ENCODE measurements around the gene INTS7.
A peak's percentile ranks its signal among the peaks of the same experiment; 100 is the strongest.
"Not testable (repeated sequence)": the region's sequence is repeated elsewhere in the genome, so short reads cannot be mapped to it uniquely, and the experiment has no call there.

The INTS7 gene

DNA sequence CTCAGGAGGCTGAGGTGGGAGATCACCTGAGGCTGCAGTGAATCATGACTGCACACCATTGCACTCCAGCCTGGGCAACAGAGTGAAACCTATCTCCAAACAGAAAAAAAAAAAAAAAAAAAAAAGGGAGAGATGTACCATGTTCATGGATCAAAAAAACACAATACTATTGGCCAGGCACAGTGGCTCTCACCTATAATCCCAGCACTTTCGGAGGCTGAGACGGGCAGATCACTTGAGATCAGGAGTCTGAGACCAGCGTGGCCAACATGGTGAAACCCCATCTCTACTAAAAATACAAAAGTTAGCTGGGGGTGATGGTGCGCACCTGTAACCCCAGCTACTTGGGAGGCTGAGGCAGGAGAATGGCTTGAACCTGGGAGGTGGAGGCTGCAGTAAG lies 37.9 kb downstream of the INTS7 start:
- FAIRE-seq; DNase-seq (ENCODE audit: extremely low spot score, insufficient read length, low read depth): not testable (repeated sequence)

DNA sequence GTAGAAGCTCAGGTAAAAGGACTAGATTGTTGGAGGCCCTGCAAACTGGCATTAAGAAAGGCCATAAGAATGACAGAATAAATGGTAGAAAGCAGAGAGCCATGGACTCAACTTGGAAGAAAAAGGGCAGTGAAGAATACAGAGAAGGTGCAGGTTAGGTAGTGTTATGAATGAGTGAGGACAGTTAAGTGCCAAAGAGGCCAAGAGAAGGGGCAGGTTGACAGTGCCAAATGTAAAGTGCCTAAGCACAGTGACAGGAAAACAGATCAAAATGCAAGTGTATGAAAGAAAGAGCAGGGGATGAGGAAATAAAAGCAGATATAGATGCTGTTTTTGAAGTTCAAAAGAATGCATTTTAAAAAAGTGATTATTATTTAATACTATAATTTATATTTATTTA lies 43.7 kb downstream of the INTS7 start:
- FAIRE-seq = no peak
- no peak for DNase-seq (ENCODE audit: extremely low spot score, insufficient read length, low read depth)

- FAIRE-seq (no peak), DNase-seq (ENCODE audit: extremely low spot score, insufficient read length, low read depth) (no peak)
Observed at GRCh38 chr1:211986628-211987254, 48.6 kb downstream of the INTS7 start.

- DNase-seq (ENCODE audit: extremely low spot score, insufficient read length, low read depth) (peak; percentile 11), FAIRE-seq (peak; percentile 62)
Observed at GRCh38 chr1:211985556-211986264, 49.6 kb downstream of the INTS7 start.

- no peak for DNase-seq (ENCODE audit: extremely low spot score, insufficient read length, low read depth)
- no peak for FAIRE-seq
Observed at GRCh38 chr1:211978596-211978995, 56.8 kb downstream of the INTS7 start.

- DNase-seq (ENCODE audit: extremely low spot score, insufficient read length, low read depth) (no peak), FAIRE-seq (no peak)
Observed at GRCh38 chr1:211975152-211975941, 60.0 kb downstream of the INTS7 start.

DNA sequence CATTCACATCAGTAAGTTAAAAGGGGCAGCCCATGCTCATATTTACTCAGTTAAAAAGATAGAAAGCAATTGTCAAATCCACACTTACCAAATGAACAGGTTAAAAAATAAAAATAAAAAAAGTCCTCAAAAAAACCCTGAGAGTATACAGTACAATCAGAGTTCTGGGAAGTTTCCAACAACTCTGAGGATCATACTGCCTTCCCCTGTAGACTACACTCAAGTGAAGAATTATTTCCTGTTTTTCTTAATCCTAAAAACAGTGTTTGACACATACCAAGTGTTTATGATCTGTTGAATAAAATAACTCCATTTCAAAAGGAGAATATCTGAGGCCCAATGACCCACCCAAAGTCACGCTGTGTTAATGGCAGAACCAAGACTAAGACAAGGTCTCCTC lies 61.8 kb downstream of the INTS7 start:
- DNase-seq (ENCODE audit: extremely low spot score, insufficient read length, low read depth) (no peak), FAIRE-seq (no peak)

DNA sequence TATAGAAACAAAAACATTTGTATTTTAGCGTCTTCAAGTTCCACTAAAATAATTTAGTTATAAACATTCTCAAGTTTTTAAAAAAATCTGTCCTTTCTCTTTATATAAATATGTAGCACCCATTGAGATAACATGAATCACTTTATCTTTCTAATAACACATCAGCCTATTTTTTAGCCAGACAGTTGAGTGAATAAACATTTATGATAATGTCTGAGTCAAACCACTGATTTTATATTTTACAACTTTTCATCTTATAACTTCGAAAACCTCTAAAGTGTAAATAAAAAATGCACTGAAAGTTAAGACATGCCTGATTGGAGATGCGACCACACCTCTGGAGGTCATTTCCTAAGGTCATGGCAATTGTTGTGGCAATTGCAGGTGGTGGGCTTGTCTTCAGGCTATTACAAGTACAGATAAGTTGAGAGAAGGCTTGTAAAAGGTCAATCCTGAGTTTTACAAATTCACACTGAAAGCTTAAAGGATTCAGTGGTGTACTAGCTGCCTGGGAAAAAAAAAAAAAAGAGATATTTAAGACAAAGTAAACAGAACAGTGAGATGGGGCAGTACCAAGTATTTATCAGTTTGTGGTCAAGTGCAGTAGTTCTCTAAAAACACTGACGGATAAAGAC lies 67.0 kb downstream of the INTS7 start:
- DNase-seq (ENCODE audit: extremely low spot score, insufficient read length, low read depth) = no peak
- no peak for FAIRE-seq

DNA sequence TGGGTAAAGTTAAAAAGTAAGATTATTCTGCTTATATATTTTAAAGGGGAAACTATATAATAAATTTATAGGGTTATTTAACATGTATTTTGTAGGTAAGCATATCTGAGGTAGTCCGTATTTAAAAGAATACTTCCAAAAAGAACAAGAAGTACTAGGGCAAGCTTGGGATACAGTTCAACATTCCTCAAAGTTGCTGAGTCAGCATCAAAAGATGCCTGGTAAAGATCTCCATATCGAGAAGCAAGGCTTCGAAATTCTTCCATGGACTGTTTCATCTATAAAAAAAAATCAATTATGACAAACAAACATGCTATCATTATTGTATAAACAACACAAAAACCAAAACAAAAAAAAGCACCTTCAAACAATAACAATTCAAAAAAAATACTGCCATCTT lies 67.7 kb downstream of the INTS7 start:
- DNase-seq (ENCODE audit: extremely low spot score, insufficient read length, low read depth) (no peak), FAIRE-seq (no peak)

- DNase-seq (ENCODE audit: extremely low spot score, insufficient read length, low read depth) = no peak
- peak; percentile 50 for FAIRE-seq
Observed at GRCh38 chr1:211965108-211965805, 70.1 kb downstream of the INTS7 start.

GRCh38 chr1:211959680-211960079 lies 75.7 kb downstream of the INTS7 start:
- DNase-seq (ENCODE audit: extremely low spot score, insufficient read length, low read depth) (no peak), FAIRE-seq (no peak)

- FAIRE-seq = no peak
Observed at GRCh38 chr1:211959221-211959620, 76.1 kb downstream of the INTS7 start.

GRCh38 chr1:211954028-211954427 lies 81.3 kb downstream of the INTS7 start:
- FAIRE-seq; DNase-seq (ENCODE audit: extremely low spot score, insufficient read length, low read depth): not testable (repeated sequence)

More at GRCh38 chr1:211959221-211959620, 76.1 kb downstream of the INTS7 start:
- no peak for DNase-seq (ENCODE audit: extremely low spot score, insufficient read length, low read depth)

- FAIRE-seq; DNase-seq (ENCODE audit: extremely low spot score, insufficient read length, low read depth): not testable (repeated sequence)
Observed at GRCh38 chr1:211953543-211953942, 81.8 kb downstream of the INTS7 start.

DNA sequence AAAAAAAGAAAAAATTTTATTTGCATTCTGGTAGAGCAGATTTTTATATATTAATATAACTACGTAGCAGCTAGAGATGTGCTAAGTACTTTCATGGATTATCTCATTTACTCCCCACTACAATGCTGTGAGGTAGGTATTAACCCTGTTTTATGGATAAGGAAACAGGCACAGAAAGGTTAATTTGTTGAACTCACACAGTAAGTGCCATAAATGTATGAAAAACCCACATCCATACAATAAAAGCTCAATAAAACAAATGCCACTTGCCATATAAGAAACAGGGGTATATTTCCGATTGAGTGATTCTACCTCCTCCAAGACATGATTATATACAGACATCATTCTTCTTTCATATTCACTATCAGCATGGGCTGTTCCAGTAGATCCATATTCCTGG lies 83.1 kb downstream of the INTS7 start:
- FAIRE-seq (no peak), DNase-seq (ENCODE audit: extremely low spot score, insufficient read length, low read depth) (no peak)

DNA sequence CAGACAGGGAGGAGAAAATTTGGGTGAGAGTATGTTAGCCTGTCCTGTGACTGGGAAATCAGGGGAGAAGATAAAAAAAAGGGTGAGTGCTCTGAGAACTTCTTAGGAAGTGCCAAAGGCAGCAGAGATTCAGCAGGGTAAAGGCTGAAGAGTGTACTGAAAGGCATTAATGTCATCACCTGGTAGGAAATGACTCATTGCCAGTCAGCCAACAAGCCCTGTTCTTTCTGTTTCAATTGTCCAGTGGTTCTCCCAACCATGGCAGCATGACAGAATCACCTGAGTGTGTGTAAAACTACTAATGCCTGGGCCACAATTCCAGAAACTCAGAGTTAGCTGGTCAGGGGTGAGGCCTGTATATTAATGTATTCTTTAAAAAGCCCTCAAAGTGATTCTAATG lies 83.5 kb downstream of the INTS7 start:
- FAIRE-seq (peak; percentile 88), DNase-seq (ENCODE audit: extremely low spot score, insufficient read length, low read depth) (peak; percentile 23)

- no peak for DNase-seq (ENCODE audit: extremely low spot score, insufficient read length, low read depth)
- no peak for FAIRE-seq
Observed at GRCh38 chr1:211948377-211948776, 87.0 kb downstream of the INTS7 start.

GRCh38 chr1:211947396-211948295 lies 87.7 kb downstream of the INTS7 start:
- no peak for DNase-seq (ENCODE audit: extremely low spot score, insufficient read length, low read depth)
- FAIRE-seq = no peak

Measured in GM18507 (cell line).